Subcutaneous adipose tissue (tissue), 4 donors: ENCODE results near the gene LDLRAD1. TPM values are rescaled to one million over a fixed set of nuclear protein-coding genes. Genes with fewer than 3 reads are reported as not detected.

ENCODE experiments used
- CTCF ChIP-seq: fragments of 450-650 bp; IDR thresholded peaks from one replicate; pipeline ENCODE4 v1.5.1; 2016; ENCODE audit warnings: low read depth, mild to moderate bottlenecking, control low read depth, antibody characterized with exemption, moderate library complexity
- total RNA-seq, 4 donors: library from RNA; depleted of rRNA; stranded (reverse); fragments of >200 nt; gene quantifications; one replicate each; pipeline ENCODE4 v1.1.0, GENCODE V29; 2016

Gene LDLRAD1
- total RNA-seq, 4 donors from 2014 or later, result not detected

- no peak for TF ChIP-seq CTCF
Measured at GRCh38 chr1:54027848-54028247, 9.9 kb upstream of the LDLRAD1 start.

GRCh38 chr1:54024358-54024757 is 6.4 kb upstream of the LDLRAD1 start:
- TF ChIP-seq CTCF, result no peak

DNA sequence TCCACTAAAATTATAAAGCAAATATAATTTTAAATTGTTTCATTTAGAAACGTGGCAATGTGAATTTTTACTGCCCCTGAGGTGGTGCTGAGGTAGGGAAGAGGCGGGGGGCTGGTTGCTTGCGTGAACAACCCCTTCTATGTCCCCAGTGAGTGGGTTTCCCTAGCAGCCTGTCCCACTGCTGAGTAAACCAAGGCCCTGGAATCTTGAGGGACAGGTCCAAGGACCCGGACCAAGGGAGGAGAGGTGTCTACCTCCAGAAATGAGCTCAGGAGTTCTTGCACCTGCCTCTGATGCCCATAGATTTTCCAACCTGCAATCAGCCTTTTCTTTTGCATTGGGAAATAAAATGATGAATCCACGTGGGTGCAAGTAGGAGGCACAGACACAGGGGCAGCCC is 649 bp upstream of the LDLRAD1 start:
- no peak for TF ChIP-seq CTCF

- TF ChIP-seq CTCF, result no peak
Measured at GRCh38 chr1:54016343-54017282, 1.4 kb downstream of the LDLRAD1 start.

DNA sequence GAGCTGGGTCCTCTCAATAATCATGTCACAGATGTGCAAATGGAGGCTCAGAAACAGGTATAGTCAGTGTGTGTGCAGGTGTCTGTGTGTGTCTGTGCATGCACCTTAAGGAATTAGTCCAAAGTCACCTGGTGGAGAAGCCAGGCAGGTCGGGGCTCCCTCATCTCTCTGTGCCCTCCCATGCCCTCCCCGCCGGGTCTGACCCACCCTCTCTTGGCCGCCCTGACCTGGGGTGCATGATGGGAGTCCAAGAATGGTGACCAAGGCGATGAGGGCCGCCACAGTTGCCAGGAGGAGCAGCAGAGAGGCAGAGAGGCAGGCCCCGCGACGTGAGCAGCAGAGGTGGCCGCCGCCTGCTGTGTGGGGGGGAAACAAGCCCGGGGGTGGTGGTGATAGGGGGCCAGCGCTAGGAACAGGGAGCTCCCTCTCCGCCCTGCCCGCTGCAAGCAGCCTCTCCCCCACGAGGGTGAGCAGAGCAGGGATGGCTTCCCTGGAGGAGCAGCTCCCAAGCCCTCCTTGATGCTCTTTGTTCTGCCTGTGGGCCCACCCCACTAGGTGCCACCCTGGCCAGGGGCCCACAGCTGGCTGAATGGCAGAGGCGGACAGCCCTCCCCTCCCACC is 3.9 kb downstream of the LDLRAD1 start:
- TF ChIP-seq CTCF, result no peak

- no peak for TF ChIP-seq CTCF
Measured at GRCh38 chr1:54013393-54014008, 4.5 kb downstream of the LDLRAD1 start.

DNA sequence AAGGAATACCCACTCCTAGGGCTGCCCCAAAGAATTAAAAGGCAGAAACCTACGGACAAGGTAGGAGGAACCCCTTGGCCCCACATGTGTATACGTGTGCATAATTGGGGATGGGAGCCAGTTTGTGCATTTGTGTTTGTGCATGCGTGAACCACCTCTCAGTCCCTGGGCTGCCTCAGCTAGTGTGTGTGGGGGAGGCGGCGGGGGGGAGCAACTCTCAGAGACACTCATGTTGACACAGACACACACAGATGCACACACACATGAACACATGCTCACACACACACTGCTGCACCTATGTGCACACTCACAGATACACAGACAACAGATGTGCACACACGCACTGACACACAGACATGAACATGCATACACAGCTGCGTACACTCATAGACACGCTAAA is 5.1 kb downstream of the LDLRAD1 start:
- TF ChIP-seq CTCF, result no peak
